ENCODE measurements around the gene MED16. TPM values are rescaled to one million over a fixed set of nuclear protein-coding genes. Genes with fewer than 3 reads are reported as not detected.

Gene MED16
- total and polyA plus RNA-seq, 10 of the 15 experiments (the other 5 are each of a cell fraction or from before 2014, with no cell fraction given) = 0.56 to 51.1 (median 13.6) TPM

- TF ChIP-seq, protein P1, sequence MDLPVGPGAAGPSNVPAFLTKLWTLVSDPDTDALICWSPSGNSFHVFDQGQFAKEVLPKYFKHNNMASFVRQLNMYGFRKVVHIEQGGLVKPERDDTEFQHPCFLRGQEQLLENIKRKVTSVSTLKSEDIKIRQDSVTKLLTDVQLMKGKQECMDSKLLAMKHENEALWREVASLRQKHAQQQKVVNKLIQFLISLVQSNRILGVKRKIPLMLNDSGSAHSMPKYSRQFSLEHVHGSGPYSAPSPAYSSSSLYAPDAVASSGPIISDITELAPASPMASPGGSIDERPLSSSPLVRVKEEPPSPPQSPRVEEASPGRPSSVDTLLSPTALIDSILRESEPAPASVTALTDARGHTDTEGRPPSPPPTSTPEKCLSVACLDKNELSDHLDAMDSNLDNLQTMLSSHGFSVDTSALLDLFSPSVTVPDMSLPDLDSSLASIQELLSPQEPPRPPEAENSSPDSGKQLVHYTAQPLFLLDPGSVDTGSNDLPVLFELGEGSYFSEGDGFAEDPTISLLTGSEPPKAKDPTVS (IDR thresholded peaks at IDR 0.05; ENCODE audit: low read depth, low read length) = no peak
- TF ChIP-seq ZZZ3 (IDR thresholded peaks at IDR 0.05; ENCODE audit: control insufficient read depth, insufficient read length, low read depth) = no peak
- TF ChIP-seq, protein P2, sequence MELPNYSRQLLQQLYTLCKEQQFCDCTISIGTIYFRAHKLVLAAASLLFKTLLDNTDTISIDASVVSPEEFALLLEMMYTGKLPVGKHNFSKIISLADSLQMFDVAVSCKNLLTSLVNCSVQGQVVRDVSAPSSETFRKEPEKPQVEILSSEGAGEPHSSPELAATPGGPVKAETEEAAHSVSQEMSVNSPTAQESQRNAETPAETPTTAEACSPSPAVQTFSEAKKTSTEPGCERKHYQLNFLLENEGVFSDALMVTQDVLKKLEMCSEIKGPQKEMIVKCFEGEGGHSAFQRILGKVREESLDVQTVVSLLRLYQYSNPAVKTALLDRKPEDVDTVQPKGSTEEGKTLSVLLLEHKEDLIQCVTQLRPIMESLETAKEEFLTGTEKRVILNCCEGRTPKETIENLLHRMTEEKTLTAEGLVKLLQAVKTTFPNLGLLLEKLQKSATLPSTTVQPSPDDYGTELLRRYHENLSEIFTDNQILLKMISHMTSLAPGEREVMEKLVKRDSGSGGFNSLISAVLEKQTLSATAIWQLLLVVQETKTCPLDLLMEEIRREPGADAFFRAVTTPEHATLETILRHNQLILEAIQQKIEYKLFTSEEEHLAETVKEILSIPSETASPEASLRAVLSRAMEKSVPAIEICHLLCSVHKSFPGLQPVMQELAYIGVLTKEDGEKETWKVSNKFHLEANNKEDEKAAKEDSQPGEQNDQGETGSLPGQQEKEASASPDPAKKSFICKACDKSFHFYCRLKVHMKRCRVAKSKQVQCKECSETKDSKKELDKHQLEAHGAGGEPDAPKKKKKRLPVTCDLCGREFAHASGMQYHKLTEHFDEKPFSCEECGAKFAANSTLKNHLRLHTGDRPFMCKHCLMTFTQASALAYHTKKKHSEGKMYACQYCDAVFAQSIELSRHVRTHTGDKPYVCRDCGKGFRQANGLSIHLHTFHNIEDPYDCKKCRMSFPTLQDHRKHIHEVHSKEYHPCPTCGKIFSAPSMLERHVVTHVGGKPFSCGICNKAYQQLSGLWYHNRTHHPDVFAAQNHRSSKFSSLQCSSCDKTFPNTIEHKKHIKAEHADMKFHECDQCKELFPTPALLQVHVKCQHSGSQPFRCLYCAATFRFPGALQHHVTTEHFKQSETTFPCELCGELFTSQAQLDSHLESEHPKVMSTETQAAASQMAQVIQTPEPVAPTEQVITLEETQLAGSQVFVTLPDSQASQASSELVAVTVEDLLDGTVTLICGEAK (IDR thresholded peaks at IDR 0.05; ENCODE audit: borderline replicate concordance) = no peak
- peak; percentile 15; the same call in 1 of the 2 replicates for TF ChIP-seq RUNX3 (IDR thresholded peaks at IDR 0.05; ENCODE audit: low read length)
- no peak for TF ChIP-seq TCF7 (IDR thresholded peaks at IDR 0.05; ENCODE audit: borderline replicate concordance)
- TF ChIP-seq CHD1 (IDR thresholded peaks at IDR 0.05; ENCODE audit: low read depth, low read length) = no peak
- peak; percentile 95 for TF ChIP-seq GATAD2B (conservative IDR thresholded peaks at IDR 0.05; ENCODE audit: low read depth)
- 0 out of 2 replicates have a peak, but pooled peaks have one; percentile 16 for TF ChIP-seq POLR2A (IDR thresholded peaks at IDR 0.05; ENCODE audit: low read depth, low read length)
- TF ChIP-seq MLLT1 (IDR thresholded peaks at IDR 0.05) = no peak
- TF ChIP-seq SP1 (IDR thresholded peaks at IDR 0.05; ENCODE audit: low read depth, low read length) = no peak
- no peak for TF ChIP-seq POU2F2 (IDR thresholded peaks at IDR 0.05; ENCODE audit: borderline replicate concordance, low read depth, low read length)
- no peak for TF ChIP-seq ZNF622 (IDR thresholded peaks at IDR 0.05)
- peak; percentile 68; the same call in 1 of the 2 replicates for TF ChIP-seq PAX5 (IDR thresholded peaks at IDR 0.05; ENCODE audit: borderline replicate concordance, low read depth, low read length)
- no peak for TF ChIP-seq RFX5 (IDR thresholded peaks at IDR 0.05; ENCODE audit: low read depth, low read length)
- no peak for TF ChIP-seq ATF7 (IDR thresholded peaks at IDR 0.05; ENCODE audit: low read depth)
- TF ChIP-seq CBX3 (IDR thresholded peaks at IDR 0.05; ENCODE audit: borderline replicate concordance, low read depth) = no peak
- TF ChIP-seq HCFC1 (IDR thresholded peaks at IDR 0.05; ENCODE audit: low read length) = no peak
- 0 out of 2 replicates have a peak, but pooled peaks have one; percentile 32 for TF ChIP-seq MAX (IDR thresholded peaks at IDR 0.05; ENCODE audit: low read depth, low read length)
- TF ChIP-seq ZNF274 (IDR thresholded peaks at IDR 0.05; ENCODE audit: insufficient read depth, insufficient read length) = no peak
- TF ChIP-seq ZBTB33 (IDR thresholded peaks at IDR 0.05) = no peak
- no peak for TF ChIP-seq BACH1 (IDR thresholded peaks at IDR 0.05; ENCODE audit: borderline replicate concordance)
- no peak for TF ChIP-seq ZBED1 (IDR thresholded peaks at IDR 0.05; ENCODE audit: borderline replicate concordance)
- no peak for TF ChIP-seq PAX8 (IDR thresholded peaks at IDR 0.05)
These were observed 24.6 kb upstream of the MED16 start, which contains the start of gene KISS1R (continued) for GRCh38 chr19:917323-918151.
